Right hindlimb (tissue), 1 donor: Measurements from ENCODE around the gene TREML2.
"Not testable (repeated sequence)": the region's sequence is repeated elsewhere in the genome, so short reads cannot be mapped to it uniquely, and the experiment has no call there.

Experiments
- DNase-seq: peaks from one replicate; pipeline ENCODE4 v3.0.0-alpha.2; 2018

TREML2 gene

GRCh38 chr6:41200901-41201763 is at the start of gene TREML2:
TREML2 (minus strand) TSS chr6:41201149; CDS start chr6:41201008, 141 bp downstream.
- DNase-seq: no peak

GRCh38 chr6:41247882-41248705 is 47.1 kb upstream of the TREML2 start:
- DNase-seq: no peak

GRCh38 chr6:41247288-41247865 is 46.4 kb upstream of the TREML2 start:
- DNase-seq: no peak

- not testable (repeated sequence) for DNase-seq
Measured at GRCh38 chr6:41246529-41246928, 45.6 kb upstream of the TREML2 start.

- DNase-seq: no peak
Measured at GRCh38 chr6:41239467-41240159, 38.7 kb upstream of the TREML2 start.

- DNase-seq: no peak
Measured at GRCh38 chr6:41237128-41237527, 36.2 kb upstream of the TREML2 start.

- DNase-seq: no peak
Measured at GRCh38 chr6:41236276-41236675, 35.3 kb upstream of the TREML2 start.

- no peak for DNase-seq
Measured at GRCh38 chr6:41232667-41233066, 31.7 kb upstream of the TREML2 start.

- no peak for DNase-seq
Measured at GRCh38 chr6:41231246-41231645, 30.3 kb upstream of the TREML2 start.

- DNase-seq: no peak
Measured at GRCh38 chr6:41229721-41230120, 28.8 kb upstream of the TREML2 start.

- no peak for DNase-seq
Measured at GRCh38 chr6:41228616-41229015, 27.7 kb upstream of the TREML2 start.

GRCh38 chr6:41228096-41228495 is 27.1 kb upstream of the TREML2 start, which contains the start of gene TREML4:
TREML4 (plus strand) TSS chr6:41228349; CDS start chr6:41228428, 79 bp downstream.
- no peak for DNase-seq

- DNase-seq: no peak
Measured at GRCh38 chr6:41226752-41227151, 25.8 kb upstream of the TREML2 start.

GRCh38 chr6:41224800-41225199 is 23.9 kb upstream of the TREML2 start:
- DNase-seq: no peak

GRCh38 chr6:41222513-41222912 is 21.6 kb upstream of the TREML2 start:
- no peak for DNase-seq

- no peak for DNase-seq
Measured at GRCh38 chr6:41222045-41222444, 21.1 kb upstream of the TREML2 start.

GRCh38 chr6:41216616-41217015 is 15.7 kb upstream of the TREML2 start:
- DNase-seq: no peak

GRCh38 chr6:41215777-41216176 is 14.8 kb upstream of the TREML2 start:
- no peak for DNase-seq

GRCh38 chr6:41214559-41215238 is 13.8 kb upstream of the TREML2 start:
- DNase-seq: no peak

- DNase-seq: no peak
Measured at GRCh38 chr6:41209547-41210320, 8.8 kb upstream of the TREML2 start.

GRCh38 chr6:41208439-41209106 is 7.6 kb upstream of the TREML2 start:
- no peak for DNase-seq
